ENCODE data around the gene ATF4. TPM values are rescaled to one million over a fixed set of nuclear protein-coding genes. Genes with fewer than 3 reads are reported as not detected.

The ATF4 gene
- total RNA-seq, 6 donors from 2014 or later, result 255 to 402 (median 364) TPM

DNA sequence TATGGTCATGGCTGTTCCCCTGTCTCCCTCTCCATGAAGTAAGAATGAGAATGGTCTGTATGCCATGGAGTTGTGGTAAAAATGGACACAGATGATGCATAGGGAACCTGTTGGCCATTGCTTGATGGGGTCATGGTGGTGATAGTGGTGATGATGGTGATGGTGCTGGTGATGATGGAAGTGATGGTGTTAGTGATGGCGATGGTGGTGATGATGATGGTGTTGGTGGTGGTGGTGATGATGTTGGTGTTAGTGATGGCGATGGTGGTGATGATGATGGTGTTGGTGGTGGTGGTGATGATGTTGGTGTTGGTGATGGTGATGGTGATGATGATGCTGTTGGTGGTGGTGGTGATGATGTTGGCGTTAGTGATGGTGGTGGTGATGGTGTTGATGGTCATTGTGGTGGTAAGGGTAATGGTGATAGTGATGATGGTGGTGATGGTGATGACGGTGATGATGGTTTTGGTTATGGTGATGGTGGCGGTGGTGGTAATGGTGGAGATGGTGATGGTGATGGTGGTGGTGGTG lies 45.1 kb downstream of the ATF4 start:
- DNase-seq (no peak), ATAC-seq (ENCODE audit: low FRiP score in 2 of 2) (no peak)
- Histone ChIP-seq H3K9me3 (no peaks in the 10 kb centered on the region), H3K4me3 (no peak overlapping the region), H3K27me3 (no peaks in the 10 kb centered on the region), H3K27ac (no peak overlapping the region), H3K4me1 (peaks cover 0 to 2% (median 0%) of the 10 kb centered on the region in 4 donors), H3K36me3 (no peaks in the 10 kb centered on the region)
- WGBS, 2 donors, result 91 to 94% methylated on average over 5 of the region's 5 CpGs
- TF ChIP-seq CTCF (IDR thresholded peaks at IDR 0.05), result no peak
- no peak for TF ChIP-seq POLR2A (IDR thresholded peaks at IDR 0.05)
- TF ChIP-seq EP300 (IDR thresholded peaks at IDR 0.05), result no peak
- no peak for TF ChIP-seq POLR2AphosphoS5 (IDR thresholded peaks at IDR 0.05)

DNA sequence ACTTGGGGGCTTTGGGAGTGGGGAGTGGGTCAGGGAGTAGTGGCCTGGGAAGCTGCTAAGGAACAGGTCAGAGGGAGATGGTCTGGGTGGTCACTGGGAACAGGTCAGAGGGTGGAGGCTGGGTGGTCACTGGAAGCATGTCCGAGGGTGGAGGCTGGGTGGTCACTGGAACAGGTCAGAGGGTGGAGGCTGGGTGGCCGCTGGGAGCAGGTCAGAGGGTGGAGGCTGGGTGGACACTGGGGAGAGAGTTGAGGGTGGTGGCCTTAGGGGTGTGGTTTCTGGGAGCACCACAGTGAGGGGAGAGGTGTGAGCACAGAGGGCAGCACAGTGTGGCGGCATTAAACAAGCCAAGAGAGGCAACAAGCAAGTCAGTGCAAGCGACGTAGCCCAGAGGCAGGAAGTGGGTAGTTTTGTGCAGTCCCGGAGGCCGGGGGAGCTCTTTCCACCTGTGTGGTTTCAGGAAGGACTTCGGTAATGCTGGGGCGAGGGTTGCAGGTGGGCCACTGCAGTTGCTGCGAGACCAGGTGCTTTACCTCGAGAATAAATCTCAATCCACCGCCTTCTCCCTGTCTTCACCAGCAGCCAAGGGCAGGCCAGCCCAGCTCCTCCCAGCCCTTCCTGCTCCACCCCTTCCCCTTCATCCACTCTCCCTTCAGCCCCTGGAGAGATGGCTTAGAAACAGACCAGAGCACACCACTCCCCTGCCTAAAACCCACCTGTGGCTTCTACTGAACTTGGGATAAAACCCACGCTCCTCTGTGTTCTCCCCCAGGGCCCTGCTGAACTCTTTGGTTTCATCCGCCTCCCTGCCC lies 47.0 kb downstream of the ATF4 start:
- Histone ChIP-seq H3K4me1 (peaks cover 0 to 2% (median 0%) of the 10 kb centered on the region in 4 donors), H3K9me3 (no peaks in the 10 kb centered on the region), H3K27me3 (no peaks in the 10 kb centered on the region), H3K4me3 (no peak overlapping the region), H3K36me3 (no peaks in the 10 kb centered on the region), H3K27ac (no peak overlapping the region)
- TF ChIP-seq EP300 (IDR thresholded peaks at IDR 0.05), result no peak
- no peak for TF ChIP-seq POLR2AphosphoS5 (IDR thresholded peaks at IDR 0.05)
- TF ChIP-seq CTCF (IDR thresholded peaks at IDR 0.05), result no peak
- TF ChIP-seq POLR2A (IDR thresholded peaks at IDR 0.05), result no peak
- WGBS, 2 donors, result 48 to 51% methylated on average over 14 of the region's 14 CpGs
- DNase-seq, result no peak
- ATAC-seq (ENCODE audit: low FRiP score in 2 of 2), result no peak

- Histone ChIP-seq H3K4me3 (no peak overlapping the region), H3K27ac (no peak overlapping the region), H3K27me3 (no peaks in the 10 kb centered on the region), H3K4me1 (peaks cover 0 to 2% (median 0%) of the 10 kb centered on the region in 4 donors), H3K36me3 (no peaks in the 10 kb centered on the region), H3K9me3 (no peaks in the 10 kb centered on the region)
- TF ChIP-seq CTCF (IDR thresholded peaks at IDR 0.05), result no peak
- TF ChIP-seq POLR2A (IDR thresholded peaks at IDR 0.05), result no peak
- no peak for TF ChIP-seq POLR2AphosphoS5 (IDR thresholded peaks at IDR 0.05)
- TF ChIP-seq EP300 (IDR thresholded peaks at IDR 0.05), result no peak
- no peak for DNase-seq
- ATAC-seq (ENCODE audit: low FRiP score in 2 of 2), result no peak
- WGBS, 2 donors, result 75 to 78% methylated on average over 10 to 17 of the region's 19 CpGs
Observed at GRCh38 chr22:39568278-39568981, 48.1 kb downstream of the ATF4 start.

GRCh38 chr22:39569066-39569465 lies 48.7 kb downstream of the ATF4 start:
- Histone ChIP-seq H3K27me3 (no peaks in the 10 kb centered on the region), H3K9me3 (no peaks in the 10 kb centered on the region), H3K27ac (no peak overlapping the region), H3K36me3 (no peaks in the 10 kb centered on the region), H3K4me3 (no peak overlapping the region), H3K4me1 (peaks cover 0 to 2% (median 0%) of the 10 kb centered on the region in 4 donors)
- no peak for ATAC-seq (ENCODE audit: low FRiP score in 2 of 2)
- no peak for DNase-seq
- 93 to 95% methylated on average over 2 to 7 of the region's 7 CpGs for WGBS, 2 donors
- no peak for TF ChIP-seq POLR2A (IDR thresholded peaks at IDR 0.05)
- no peak for TF ChIP-seq POLR2AphosphoS5 (IDR thresholded peaks at IDR 0.05)
- no peak for TF ChIP-seq EP300 (IDR thresholded peaks at IDR 0.05)
- no peak for TF ChIP-seq CTCF (IDR thresholded peaks at IDR 0.05)
